GM21367 (cell line): ENCODE results near the gene ALDH3B1.

ENCODE experiments used
- ATAC-seq: cut with Tn5 transposase; IDR thresholded peaks from one replicate; pipeline ENCODE4 v1.9.1; 2021; ENCODE audit not compliant: unreplicated experiment

ALDH3B1 gene

GRCh38 chr11:67997475-67997921 is 12.6 kb upstream of the ALDH3B1 start:
- no peak for ATAC-seq

GRCh38 chr11:67998150-67999045 is 11.7 kb upstream of the ALDH3B1 start:
- no peak for ATAC-seq

GRCh38 chr11:67999201-67999629 is 10.9 kb upstream of the ALDH3B1 start:
- ATAC-seq: no peak

- no peak for ATAC-seq
Measured at GRCh38 chr11:67999704-68000103, 10.4 kb upstream of the ALDH3B1 start.

GRCh38 chr11:68002575-68002937 is 7.6 kb upstream of the ALDH3B1 start:
- no peak for ATAC-seq

GRCh38 chr11:68002938-68003845 is 6.9 kb upstream of the ALDH3B1 start:
- no peak for ATAC-seq

- ATAC-seq: no peak
Measured at GRCh38 chr11:68003846-68004550, 6.1 kb upstream of the ALDH3B1 start, which contains the start of gene UNC93B1. Gene UNC93B1 (minus strand): TSS chr11:68004097. CDS start chr11:68004043, 54 bp downstream.

- no peak for ATAC-seq
Measured at GRCh38 chr11:68004551-68005335, 5.4 kb upstream of the ALDH3B1 start.

GRCh38 chr11:68006606-68007166 is 3.4 kb upstream of the ALDH3B1 start:
- no peak for ATAC-seq

GRCh38 chr11:68007498-68008380 is 2.4 kb upstream of the ALDH3B1 start:
- ATAC-seq: no peak

- no peak for ATAC-seq
Measured at GRCh38 chr11:68008381-68009337, 1.5 kb upstream of the ALDH3B1 start.

- no peak for ATAC-seq
Measured at GRCh38 chr11:68009391-68010089, 587 bp upstream of the ALDH3B1 start.

GRCh38 chr11:68011051-68011943 is 1.2 kb downstream of the ALDH3B1 start:
- no peak for ATAC-seq

GRCh38 chr11:68012044-68012842 is 2.1 kb downstream of the ALDH3B1 start:
- no peak for ATAC-seq

GRCh38 chr11:68012843-68013610 is 2.9 kb downstream of the ALDH3B1 start:
- no peak for ATAC-seq
